GM12878 (cell line): ENCODE data around the gene AMDHD2.

Experiments used
- CTCF ChIP-seq, 3 experiments: IDR thresholded peaks in 2 of 3; conservative IDR thresholded peaks in 1 of 3; 2 replicates each; pipeline ENCODE4 v1.5.1; 2011; ENCODE audit warnings: low read depth in 3 of 3, low read length in 3 of 3, mild to moderate bottlenecking in 3 of 3, control low read depth in 2 of 3, moderate library complexity in 2 of 3, inconsistent platforms in 1 of 3, mixed read lengths in 1 of 3; ENCODE audit not compliant: control insufficient read depth in 2 of 3, insufficient read depth in 1 of 3; ENCODE audit errors: extremely low read depth in 1 of 3
- SIX5 ChIP-seq: IDR thresholded peaks from 2 replicates; pipeline ENCODE4 v1.6.1; 2011; ENCODE audit warnings: mild to moderate bottlenecking, low read depth, low read length, moderate library complexity; ENCODE audit not compliant: severe bottlenecking
- TF ChIP-seq, protein P1 (sequence below): IDR thresholded peaks from 2 replicates; pipeline ENCODE4 v1.6.1; 2011; ENCODE audit warnings: borderline replicate concordance, low read depth, mild to moderate bottlenecking, moderate library complexity, mixed read lengths, low read length; ENCODE audit not compliant: insufficient read depth; ENCODE audit errors: extremely low read length

DNA sequence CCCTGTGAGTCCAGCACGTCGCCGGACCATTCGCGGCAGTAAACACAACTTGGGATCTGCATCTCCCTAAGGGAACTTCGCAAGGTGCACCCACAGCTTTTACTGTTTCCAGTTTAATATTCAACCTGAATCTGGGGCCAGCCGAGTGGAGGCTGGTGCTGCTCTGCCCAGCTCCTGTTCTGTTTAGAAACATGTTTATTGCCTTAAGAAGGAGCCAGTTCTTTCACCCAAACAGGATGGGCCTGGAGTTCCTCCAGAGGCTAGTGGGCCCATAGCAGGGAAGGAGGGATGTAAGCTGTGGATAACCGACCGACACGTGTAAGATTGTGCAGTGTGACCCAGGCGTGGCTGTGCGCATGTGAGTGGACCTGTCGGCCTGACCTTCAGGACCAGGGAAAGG, 27.9 kb upstream of the AMDHD2 start:
- TF ChIP-seq CTCF (IDR thresholded peaks at IDR 0.05 in 2 of 3, conservative IDR thresholded peaks at IDR 0.05 in 1 of 3; ENCODE audit: control insufficient read depth in 2 of 3, extremely low read depth in 1 of 3, insufficient read depth in 1 of 3, low read depth in 3 of 3, low read length in 3 of 3) (no peak), SIX5 (no peak)
- TF ChIP-seq, protein P1, sequence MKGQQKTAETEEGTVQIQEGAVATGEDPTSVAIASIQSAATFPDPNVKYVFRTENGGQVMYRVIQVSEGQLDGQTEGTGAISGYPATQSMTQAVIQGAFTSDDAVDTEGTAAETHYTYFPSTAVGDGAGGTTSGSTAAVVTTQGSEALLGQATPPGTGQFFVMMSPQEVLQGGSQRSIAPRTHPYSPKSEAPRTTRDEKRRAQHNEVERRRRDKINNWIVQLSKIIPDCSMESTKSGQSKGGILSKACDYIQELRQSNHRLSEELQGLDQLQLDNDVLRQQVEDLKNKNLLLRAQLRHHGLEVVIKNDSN = no peak
